Stimulated activated naive CD4-positive, alpha-beta T cell treated with Interleukin-2 at 50 U/mL for 16 hours (primary cell): ENCODE measurements around the gene RELB.
A peak's percentile ranks its signal among the peaks of the same experiment; 100 is the strongest.

Experiments used
- DNase-seq: peaks from one replicate; lab custom pipeline; 2025; lab: John Stamatoyannopoulos, UW

The RELB gene

GRCh38 chr19:45059258-45059965 lies 58.1 kb downstream of the RELB start:
- DNase-seq = peak; percentile 76

- no peak for DNase-seq
These were observed 60.7 kb downstream of the RELB start for GRCh38 chr19:45061965-45062364.

GRCh38 chr19:45063851-45064801 lies 62.9 kb downstream of the RELB start:
- DNase-seq = no peak

DNA sequence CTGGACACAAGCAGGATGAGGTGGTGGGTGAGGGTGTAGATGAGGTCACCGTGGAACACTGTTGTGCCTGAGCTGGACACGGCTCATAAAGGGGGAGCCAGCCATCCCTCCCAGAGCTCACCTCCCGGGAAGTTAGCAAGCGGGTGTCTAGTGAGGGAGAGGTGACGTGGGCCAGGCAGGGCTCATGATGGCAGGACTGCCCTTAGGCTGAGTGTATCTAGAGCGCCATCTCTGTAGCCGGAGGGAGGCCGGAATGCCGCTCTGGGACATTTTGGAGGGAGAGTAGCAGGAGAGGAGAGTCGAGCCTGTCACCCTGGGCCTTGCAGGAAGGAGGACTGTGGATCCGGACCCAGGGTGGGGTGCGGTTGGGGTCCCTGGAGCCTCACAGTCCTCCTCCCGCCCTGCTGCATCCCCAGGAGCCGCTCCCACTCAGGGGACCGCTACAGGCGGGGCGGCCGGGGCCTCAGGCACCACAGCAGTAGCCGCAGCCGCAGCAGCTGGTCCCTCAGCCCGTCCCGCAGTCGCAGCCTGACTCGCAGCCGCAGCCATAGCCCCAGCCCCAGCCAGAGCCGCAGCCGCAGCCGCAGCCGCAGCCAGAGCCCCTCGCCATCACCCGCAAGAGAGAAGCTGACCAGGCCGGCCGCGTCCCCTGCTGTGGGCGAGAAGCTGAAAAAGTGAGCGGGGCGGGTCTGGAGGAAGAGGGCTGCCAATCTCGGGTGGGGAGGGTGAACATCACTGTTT lies 65.8 kb downstream of the RELB start:
- DNase-seq = no peak

- no peak for DNase-seq
These were observed 66.8 kb downstream of the RELB start for GRCh38 chr19:45068041-45068440.

- DNase-seq = no peak
These were observed 67.8 kb downstream of the RELB start for GRCh38 chr19:45069056-45069455.

DNA sequence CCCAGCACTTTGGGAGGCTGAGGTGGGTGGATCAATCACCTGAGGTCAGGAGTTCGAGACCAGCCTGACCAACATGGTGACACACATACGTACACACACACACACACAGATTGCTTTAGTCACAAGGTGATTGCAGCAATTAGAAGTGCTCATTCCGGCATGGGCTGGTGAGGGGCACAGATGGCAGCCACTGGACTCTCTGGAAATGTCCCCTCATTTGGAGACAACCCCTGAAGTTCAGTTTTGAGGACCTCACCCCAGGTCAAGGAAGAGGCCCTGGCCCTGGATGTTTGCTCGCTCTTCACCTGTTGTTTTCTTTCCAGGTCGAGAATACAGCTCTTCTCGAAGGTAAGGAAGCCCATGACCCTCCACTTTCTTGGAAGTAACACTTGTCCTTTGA lies 69.0 kb downstream of the RELB start:
- no peak for DNase-seq

DNA sequence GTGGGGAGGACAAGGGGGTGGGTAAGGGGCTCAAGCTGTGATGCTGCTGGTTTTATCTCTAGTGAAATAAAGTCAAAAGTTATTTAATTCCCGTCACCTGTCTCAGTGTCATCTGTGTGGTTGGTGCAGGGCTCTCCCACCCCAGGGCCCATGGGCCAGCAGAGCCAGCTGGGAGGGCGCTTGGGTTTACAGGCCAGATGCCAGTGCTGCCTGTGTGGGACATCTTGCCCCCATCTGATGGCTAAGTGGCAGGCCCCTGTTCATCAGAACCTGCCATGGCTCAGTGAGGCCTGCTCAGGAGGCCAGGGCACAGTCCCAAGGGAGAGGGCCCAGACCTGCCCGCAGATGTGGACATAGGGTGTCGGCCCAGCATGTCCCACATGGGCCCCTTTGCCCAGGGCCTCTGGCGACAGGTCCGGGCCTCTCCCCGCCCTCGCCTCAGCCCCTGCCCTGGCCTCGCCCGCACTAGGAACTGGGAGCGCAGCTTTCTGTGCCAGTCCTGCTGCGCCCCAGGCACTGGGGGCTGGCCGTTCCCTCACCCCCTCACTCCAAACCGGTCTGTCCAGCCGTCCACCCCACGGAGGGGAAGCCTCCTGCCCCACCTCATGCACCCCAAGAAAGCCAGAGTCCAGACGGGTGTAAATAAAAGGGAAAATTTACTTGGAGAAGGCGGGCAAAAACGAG lies 69.7 kb downstream of the RELB start:
- DNase-seq = no peak

- DNase-seq = no peak
These were observed 70.3 kb downstream of the RELB start for GRCh38 chr19:45071545-45071938.

DNA sequence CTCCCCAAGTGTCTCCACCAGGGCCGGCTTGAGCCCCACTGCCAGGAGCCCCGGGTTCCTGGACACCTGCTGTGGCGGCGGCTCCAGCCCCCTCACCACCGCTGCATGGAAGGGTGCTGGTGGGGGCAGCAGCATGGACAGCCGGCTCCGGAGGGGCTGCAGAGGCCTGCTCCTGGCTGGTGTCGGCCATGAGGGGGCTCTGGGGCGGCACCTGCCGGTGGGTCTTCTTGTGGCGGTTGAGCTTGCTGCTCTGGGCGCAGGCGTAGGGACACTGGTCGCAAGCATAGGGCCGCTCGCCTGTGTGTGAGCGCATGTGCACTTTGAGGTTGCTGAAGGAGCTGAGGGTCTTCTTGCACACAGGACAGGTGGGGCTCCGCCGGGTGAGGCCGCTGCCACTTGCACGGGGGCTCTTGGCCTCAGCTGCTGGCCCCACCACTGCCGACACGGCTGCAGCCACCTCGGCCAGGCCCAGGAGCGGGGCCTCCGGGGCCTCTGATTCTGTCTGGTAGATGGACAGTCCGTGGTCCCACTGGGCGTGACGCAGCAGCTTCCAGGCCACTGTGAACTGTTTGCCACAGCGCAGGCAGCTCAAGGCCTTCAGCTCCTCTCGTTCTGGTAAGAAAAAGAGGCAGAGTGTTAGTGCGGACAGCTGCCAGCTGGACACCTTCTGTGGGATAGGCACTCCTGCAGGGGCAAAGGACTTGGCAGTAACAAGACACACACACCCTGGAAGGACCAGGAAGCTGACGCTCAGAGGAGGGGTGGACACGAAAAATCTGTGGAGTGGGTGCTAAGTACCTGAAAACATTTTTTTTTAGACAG lies 70.9 kb downstream of the RELB start:
- no peak for DNase-seq

- DNase-seq = no peak
These were observed 73.6 kb downstream of the RELB start for GRCh38 chr19:45074744-45075300.

DNA sequence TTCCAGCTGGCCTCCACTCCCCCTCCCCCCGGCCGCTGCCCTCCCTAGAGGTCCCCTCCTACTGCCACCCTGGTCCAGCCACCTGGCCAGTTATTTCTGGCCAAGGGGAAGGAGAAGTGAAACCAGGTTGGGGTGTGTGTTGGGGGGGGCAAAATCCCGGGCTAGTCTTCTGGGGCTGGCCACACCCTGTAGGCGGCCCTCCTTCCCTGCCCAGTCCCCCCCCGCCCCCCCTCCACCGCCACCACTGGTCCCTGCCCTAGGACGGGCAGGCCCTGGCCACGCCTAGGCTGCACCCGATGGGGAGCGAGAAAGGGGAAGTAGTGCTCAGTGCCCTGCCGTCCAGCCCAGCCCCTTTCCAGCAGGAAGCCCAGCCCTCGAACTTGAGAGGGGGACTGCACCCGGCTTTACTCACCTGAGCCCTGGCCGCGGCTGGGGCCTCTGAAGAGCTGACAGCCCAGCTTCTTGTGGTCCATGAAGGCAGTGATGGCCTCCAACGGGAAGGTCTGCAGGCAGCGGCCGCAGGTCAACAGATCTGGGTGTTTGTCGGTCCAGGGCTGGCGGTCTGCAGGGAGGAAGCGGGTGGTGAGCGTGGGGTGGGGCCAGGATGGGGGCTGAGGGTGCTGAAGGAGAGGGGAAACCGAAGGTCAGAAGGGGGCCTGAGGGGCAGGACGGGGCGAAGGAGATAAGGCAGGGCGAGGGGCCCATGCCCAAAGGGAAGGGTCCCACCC lies 74.2 kb downstream of the RELB start:
- DNase-seq = peak; percentile 20

DNA sequence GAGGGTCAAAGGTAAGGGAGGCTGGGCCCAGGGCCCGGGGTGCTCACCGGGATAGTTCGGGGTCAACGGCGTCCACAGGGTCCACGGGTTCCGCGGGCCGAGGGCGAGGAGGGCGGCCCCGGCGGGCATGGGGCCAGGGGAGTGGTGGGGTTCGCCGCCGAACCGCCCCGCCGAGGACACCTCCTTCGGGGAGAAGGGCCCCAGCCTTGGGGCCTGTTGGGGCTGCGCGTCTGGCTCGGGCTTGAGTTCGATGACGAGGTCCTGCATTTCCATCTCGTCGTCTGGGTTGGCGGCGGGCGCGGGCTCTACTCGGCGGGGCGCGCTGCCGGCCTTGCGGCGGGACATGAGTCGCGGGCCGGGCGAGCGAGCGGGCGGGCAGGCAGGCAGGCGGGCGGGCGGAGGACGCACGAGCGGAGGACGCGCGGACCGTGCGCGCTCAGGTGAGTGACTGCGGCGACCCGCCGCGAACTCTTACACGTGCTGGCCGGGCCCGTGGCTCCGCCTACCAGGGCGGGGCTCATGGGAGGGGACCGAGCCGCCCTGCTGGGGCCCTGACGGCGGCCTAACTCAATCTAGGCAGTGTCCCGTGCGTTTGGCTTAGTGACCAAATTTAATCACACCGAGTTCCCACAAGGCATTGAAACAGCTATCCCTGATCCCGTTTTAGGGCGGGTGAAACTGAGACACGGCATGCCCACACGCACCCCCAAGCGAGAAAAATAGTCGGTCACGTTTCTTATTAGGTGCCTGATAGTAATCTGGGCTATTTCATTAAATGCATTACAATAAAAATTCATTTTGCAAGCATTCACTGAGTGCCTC lies 75.0 kb downstream of the RELB start, which contains the start of gene ZNF296:
Gene ZNF296, minus strand, starts transcription at position 450 of the 822 bp plus-strand sequence. Its CDS starts 105 bp downstream, at position 345.
- DNase-seq = peak; percentile 76

DNA sequence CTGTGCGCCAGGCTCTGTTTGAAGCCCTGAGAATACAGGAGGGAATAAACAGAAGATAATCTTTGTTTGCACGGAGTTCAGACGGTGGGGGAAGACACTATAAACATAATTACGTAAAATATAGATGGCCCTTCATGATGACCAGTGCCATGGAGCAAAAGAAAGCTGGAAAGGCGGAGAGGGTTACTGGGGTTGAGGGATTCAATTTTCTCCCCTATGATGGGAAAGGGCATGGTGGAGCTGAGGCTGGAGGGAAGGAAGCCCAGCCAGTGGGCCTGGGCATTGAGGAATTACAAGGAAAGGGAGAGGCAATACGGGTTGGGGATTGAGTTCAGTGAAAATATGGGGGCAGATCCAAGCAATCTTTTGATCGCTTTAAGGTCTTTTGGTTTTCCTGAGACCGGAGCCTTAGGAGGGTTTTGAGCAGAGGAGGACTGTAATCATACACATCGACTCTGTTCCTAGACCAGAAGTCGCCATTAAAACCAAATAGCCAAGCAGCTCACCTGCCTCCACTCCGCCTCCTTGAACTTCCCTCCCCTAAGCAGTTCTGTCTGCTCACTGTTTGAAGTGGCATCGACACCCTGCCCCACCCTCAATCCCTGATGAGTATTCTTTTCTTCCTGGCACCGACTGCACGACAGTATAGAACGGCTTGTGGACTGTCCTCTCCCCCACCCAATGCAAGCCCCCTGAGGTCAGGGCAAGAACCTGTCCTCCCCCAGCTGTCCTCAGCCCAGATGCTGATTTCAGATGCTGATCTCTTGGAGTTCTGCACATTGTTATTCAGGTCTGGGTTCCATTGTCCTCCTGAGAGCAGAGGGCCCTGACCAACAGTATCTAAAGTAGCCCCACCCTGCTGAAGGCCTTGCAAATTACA lies 75.8 kb downstream of the RELB start:
- no peak for DNase-seq

GRCh38 chr19:45078390-45079062 lies 77.3 kb downstream of the RELB start:
- DNase-seq = no peak

GRCh38 chr19:45079063-45079910 lies 78.0 kb downstream of the RELB start, which contains the start of gene GEMIN7:
Gene GEMIN7 (plus strand): TSS chr19:45079260. CDS start chr19:45090115, 10,855 bp downstream.
- peak; percentile 77 for DNase-seq
